ENCODE results near the gene UCHL3. TPM values are rescaled to one million over a fixed set of nuclear protein-coding genes. Genes with fewer than 3 reads are reported as not detected.

Gene UCHL3
- total RNA-seq, 4 donors from 2014 or later: 1.4 to 19.2 (median 11.0) TPM

DNA sequence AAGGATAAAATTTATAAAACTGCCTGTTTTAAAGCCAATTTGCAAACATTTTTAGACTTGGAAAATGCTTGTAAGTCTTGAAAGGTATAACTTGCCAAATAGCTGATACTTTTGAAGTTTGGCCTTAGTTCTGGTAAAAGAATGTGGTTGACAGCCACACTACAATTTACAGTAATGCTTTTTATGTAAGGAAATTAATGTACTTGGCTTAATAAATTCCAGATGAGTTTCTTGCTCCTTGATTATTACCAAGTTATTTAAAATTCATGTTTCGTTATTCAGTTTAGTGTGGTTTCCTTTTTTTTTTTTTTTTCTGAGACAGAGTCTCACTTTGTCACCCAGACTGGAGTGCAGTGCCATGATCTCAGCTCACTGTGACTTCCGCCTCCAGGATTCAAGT is 101.4 kb downstream of the UCHL3 start:
- Histone ChIP-seq H3K4me3 (no peak overlapping the region), H3K4me1 (no peaks in the 10 kb centered on the region), H3K27ac (no peak overlapping the region), H3K27me3 (no peaks in the 10 kb centered on the region), H3K9me3 (no peaks in the 10 kb centered on the region), H3K36me3 (no peaks in the 10 kb centered on the region)
- TF ChIP-seq, protein P1, sequence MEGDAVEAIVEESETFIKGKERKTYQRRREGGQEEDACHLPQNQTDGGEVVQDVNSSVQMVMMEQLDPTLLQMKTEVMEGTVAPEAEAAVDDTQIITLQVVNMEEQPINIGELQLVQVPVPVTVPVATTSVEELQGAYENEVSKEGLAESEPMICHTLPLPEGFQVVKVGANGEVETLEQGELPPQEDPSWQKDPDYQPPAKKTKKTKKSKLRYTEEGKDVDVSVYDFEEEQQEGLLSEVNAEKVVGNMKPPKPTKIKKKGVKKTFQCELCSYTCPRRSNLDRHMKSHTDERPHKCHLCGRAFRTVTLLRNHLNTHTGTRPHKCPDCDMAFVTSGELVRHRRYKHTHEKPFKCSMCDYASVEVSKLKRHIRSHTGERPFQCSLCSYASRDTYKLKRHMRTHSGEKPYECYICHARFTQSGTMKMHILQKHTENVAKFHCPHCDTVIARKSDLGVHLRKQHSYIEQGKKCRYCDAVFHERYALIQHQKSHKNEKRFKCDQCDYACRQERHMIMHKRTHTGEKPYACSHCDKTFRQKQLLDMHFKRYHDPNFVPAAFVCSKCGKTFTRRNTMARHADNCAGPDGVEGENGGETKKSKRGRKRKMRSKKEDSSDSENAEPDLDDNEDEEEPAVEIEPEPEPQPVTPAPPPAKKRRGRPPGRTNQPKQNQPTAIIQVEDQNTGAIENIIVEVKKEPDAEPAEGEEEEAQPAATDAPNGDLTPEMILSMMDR (IDR thresholded peaks at IDR 0.05): no peak
- no peak for TF ChIP-seq POLR2A (IDR thresholded peaks at IDR 0.05)
- TF ChIP-seq EP300 (IDR thresholded peaks at IDR 0.05): no peak
- no peak for DNase-seq (ENCODE audit: low spot score in 2 of 2)
- 70 to 74% methylated on average over 2 of the region's 2 CpGs for WGBS, 2 donors

DNA sequence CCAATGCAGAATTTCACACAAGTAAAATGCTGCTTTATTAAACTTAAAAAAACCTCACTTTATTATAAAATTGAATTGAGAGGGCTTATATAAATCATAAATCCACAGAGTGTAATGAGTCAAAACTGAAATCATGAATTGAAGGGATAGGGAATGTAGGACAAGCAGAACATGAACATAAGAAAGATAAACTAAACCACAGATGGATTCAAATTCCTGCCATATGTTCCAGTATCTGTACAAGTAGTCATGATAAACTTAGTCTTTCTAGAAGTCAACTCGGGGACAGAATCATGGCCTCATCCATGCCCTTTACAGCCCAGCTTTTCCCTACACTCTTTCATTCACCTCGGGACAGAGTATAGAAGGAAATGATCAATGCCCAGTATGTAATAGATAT is 103.1 kb downstream of the UCHL3 start:
- WGBS, 2 donors: 65 to 88% methylated on average over 2 of the region's 2 CpGs
- Histone ChIP-seq H3K4me1 (no peaks in the 10 kb centered on the region), H3K27me3 (no peaks in the 10 kb centered on the region), H3K27ac (no peak overlapping the region), H3K4me3 (no peak overlapping the region), H3K9me3 (no peaks in the 10 kb centered on the region), H3K36me3 (no peaks in the 10 kb centered on the region)
- DNase-seq (ENCODE audit: low spot score in 2 of 2): no peak
- TF ChIP-seq EP300 (IDR thresholded peaks at IDR 0.05) (no peak), POLR2A (IDR thresholded peaks at IDR 0.05) (no peak)
- TF ChIP-seq, protein P1 (IDR thresholded peaks at IDR 0.05): no peak

Other genes starting within 250 kb of the UCHL3 start
- 10 to 100 TPM; 17.7 to 45.4 (median 33.4) TPM for gene TBC1D4, start 67.6 kb upstream of the UCHL3 start, total RNA-seq
- gene COMMD6, start 11.9 kb upstream of the UCHL3 start, total RNA-seq: 100 to 1,000 TPM in 1 of 4 donors, 10 to 100 TPM in 3; 58.6 to 141 (median 83.5) TPM
- 100 to 1,000 TPM; 149 to 311 (median 236) TPM for gene LMO7, start 86.5 kb downstream of the UCHL3 start, total RNA-seq

Measured in tibial nerve (tissue), 4 donors.